IPS DF 6.9 (cell line): Measurements from ENCODE around the gene ASPSCR1.

Experiments used
- DNase-seq: peaks from one replicate; pipeline ENCODE4 v3.0.0-alpha.2; 2013; ENCODE audit warnings: low read depth, low spot score
- H3K27ac ChIP-seq: one replicate; pipeline ENCODE4 v1.5.1; 2013; ENCODE audit warnings: low read length, control low read depth
- H3K27me3 ChIP-seq: 2 replicates; pipeline ENCODE4 v1.6.1; 2013; ENCODE audit warnings: mild to moderate bottlenecking, low read length; ENCODE audit not compliant: control insufficient read depth, insufficient read depth
- H3K36me3 ChIP-seq: 2 replicates; pipeline ENCODE4 v1.6.1; 2013; ENCODE audit warnings: low read length; ENCODE audit not compliant: control insufficient read depth, insufficient read depth
- H3K4me1 ChIP-seq: 2 replicates; pipeline ENCODE4 v1.6.1; 2013; ENCODE audit warnings: low read length; ENCODE audit not compliant: control insufficient read depth, insufficient read depth
- H3K4me3 ChIP-seq: 2 replicates; pipeline ENCODE4 v1.5.1; 2013; ENCODE audit warnings: mild to moderate bottlenecking, low read length
- H3K9me3 ChIP-seq: 2 replicates; pipeline ENCODE4 v1.6.1; 2013; ENCODE audit warnings: low read length, inconsistent platforms; ENCODE audit not compliant: control insufficient read depth, insufficient read depth
- WGBS: extraction: QIAGEN DNeasy Blood & Tissue Kit; methylation state at CpG from one replicate; pipeline ENCODE4 v1.1.7; 2013; ENCODE audit warnings: mixed read lengths, missing lambda C conversion rate; ENCODE audit not compliant: insufficient read length, insufficient coverage; 5-methylcytosine and 5-hydroxymethylcytosine counted together

The ASPSCR1 gene

DNA sequence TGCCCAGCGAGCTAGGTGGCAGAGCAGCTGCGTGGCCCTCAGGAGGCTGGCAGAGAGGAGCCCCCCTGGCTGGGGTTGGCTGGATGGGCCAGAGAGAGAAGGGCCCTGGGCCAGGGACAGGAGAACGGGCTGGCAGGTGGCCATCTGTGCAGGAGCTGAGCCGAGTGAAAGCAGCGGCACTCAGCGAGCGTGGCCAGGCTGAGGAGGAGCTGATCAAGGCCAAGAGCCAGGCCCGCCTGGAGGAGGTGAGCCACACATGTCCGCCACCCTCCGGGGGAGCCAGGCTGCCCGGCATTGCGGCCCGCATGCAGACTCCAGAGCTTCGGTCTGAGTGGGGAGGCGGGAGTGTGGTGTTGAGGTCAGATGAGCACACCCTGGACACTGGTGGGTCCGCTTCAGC lies 52.0 kb downstream of the ASPSCR1 start:
- no peaks in the 10 kb centered on the region for H3K9me3 ChIP-seq
- no peaks in the 10 kb centered on the region for H3K27me3 ChIP-seq
- DNase-seq, result no peak
- H3K27ac ChIP-seq, result no peak overlapping the region
- H3K4me1 ChIP-seq, result peaks cover 4% of the 10 kb centered on the region; the same call in 1 of the 2 replicates
- H3K4me3 ChIP-seq, result no peak overlapping the region
- H3K36me3 ChIP-seq, result peaks cover 2% of the 10 kb centered on the region; the same call in 1 of the 2 replicates
- WGBS, result no CpG with 5 or more reads among the region's 16 CpGs

- Histone ChIP-seq H3K27ac (no peak overlapping the region), H3K4me1 (peaks cover 5% of the 10 kb centered on the region; the same call in 1 of the 2 replicates), H3K36me3 (peaks cover 2% of the 10 kb centered on the region; the same call in 1 of the 2 replicates), H3K27me3 (no peaks in the 10 kb centered on the region), H3K4me3 (no peak overlapping the region), H3K9me3 (no peaks in the 10 kb centered on the region)
- DNase-seq, result no peak
- WGBS, result no CpG with 5 or more reads among the region's 31 CpGs
Measured at GRCh38 chr17:82029990-82030469, 52.6 kb downstream of the ASPSCR1 start.

GRCh38 chr17:82030470-82031302 lies 53.3 kb downstream of the ASPSCR1 start:
- H3K4me3 ChIP-seq, result peak overlapping the region; percentile 53; the same call in 1 of the 2 replicates
- no peaks in the 10 kb centered on the region for H3K9me3 ChIP-seq
- no peak for DNase-seq
- H3K27me3 ChIP-seq, result no peaks in the 10 kb centered on the region
- no peak overlapping the region for H3K27ac ChIP-seq
- no CpG with 5 or more reads among the region's 94 CpGs for WGBS
- H3K4me1 ChIP-seq, result peaks cover 5% of the 10 kb centered on the region; the same call in 1 of the 2 replicates
- H3K36me3 ChIP-seq, result peaks cover 2% of the 10 kb centered on the region; the same call in 1 of the 2 replicates

DNA sequence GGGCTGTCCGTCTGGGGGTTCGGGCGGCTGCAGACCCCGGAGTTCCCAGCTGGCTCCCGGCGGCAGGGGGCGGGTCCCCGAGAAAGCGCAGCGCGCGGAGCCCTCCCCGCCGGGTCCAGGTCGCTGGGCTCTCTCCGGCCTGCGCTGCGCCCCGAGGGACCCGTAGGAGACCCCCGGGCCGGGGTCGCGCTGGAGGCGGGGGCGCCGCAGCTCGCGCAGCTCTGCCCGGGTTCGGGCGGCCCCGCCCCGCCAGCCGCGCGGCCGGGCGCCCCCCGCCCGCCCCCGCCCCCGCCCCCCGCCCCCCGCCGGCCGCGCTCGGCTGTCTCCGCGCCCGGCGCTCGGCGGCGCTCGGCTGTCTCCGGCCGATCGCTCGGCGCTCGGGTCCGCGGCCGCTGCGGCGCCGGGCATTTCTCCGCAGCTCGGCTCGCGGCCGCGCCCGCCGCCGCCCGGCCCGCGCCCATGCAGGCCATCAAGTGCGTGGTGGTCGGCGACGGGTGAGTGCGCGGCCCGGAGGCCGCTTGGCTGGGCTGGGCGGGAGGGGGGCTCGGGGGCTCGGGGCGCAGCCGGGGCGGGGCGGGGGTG lies 54.0 kb downstream of the ASPSCR1 start, which contains the start of gene RAC3:
TSS of gene RAC3 (plus strand) at position 376 of the 582 bp plus-strand sequence. CDS start at position 460, 84 bp downstream.
- WGBS, result no CpG with 5 or more reads among the region's 96 CpGs
- Histone ChIP-seq H3K9me3 (no peaks in the 10 kb centered on the region), H3K4me3 (peak within 1 kb of the TSS; percentile 65), H3K27me3 (no peaks in the 10 kb centered on the region), H3K27ac (no peak within 1 kb of the TSS), H3K4me1 (peaks cover 5% of the 10 kb centered on the region; the same call in 1 of the 2 replicates), H3K36me3 (peaks cover 2% of the 10 kb centered on the region; the same call in 1 of the 2 replicates)
- no peak for DNase-seq

DNA sequence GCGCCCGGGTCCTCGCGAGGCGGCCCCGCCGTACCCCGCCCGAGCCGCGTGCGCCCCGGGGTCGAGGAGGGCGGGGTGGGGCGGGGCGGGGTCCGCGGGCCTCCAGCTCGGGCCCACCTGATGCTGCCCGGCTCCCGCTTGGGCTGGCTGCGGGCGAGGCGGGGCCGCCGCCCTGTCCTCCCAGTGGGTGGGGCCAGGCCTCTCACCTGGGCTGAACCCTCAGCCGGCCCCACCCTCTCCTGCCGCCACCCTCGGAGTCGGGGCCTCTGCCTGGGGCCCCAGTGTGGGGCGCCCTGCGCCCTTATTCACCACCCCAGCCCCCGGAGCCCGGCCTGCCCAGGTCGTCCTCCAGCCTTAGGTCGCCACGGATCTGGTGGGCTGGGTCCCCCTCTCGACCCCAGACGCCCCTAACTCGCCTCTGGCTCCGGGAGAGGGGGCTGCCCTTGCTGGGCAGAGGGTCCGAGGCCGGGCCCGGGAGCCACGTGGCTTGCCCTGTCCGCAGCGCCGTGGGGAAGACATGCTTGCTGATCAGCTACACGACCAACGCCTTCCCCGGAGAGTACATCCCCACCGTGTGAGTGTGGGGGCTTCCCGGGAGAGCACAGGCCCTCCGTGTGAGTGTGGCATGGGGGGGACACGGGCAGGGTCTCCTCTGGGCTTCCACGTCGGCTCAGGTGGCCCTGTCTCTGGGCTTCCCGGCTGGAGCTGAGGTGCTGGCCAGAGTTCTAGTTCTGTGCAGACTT lies 54.6 kb downstream of the ASPSCR1 start:
- Histone ChIP-seq H3K4me1 (peaks cover 5% of the 10 kb centered on the region; the same call in 1 of the 2 replicates), H3K4me3 (peak overlapping the region; percentile 65), H3K27ac (no peak overlapping the region), H3K36me3 (peaks cover 2% of the 10 kb centered on the region; the same call in 1 of the 2 replicates), H3K9me3 (no peaks in the 10 kb centered on the region), H3K27me3 (no peaks in the 10 kb centered on the region)
- WGBS, result no CpG with 5 or more reads among the region's 59 CpGs
- no peak for DNase-seq

DNA sequence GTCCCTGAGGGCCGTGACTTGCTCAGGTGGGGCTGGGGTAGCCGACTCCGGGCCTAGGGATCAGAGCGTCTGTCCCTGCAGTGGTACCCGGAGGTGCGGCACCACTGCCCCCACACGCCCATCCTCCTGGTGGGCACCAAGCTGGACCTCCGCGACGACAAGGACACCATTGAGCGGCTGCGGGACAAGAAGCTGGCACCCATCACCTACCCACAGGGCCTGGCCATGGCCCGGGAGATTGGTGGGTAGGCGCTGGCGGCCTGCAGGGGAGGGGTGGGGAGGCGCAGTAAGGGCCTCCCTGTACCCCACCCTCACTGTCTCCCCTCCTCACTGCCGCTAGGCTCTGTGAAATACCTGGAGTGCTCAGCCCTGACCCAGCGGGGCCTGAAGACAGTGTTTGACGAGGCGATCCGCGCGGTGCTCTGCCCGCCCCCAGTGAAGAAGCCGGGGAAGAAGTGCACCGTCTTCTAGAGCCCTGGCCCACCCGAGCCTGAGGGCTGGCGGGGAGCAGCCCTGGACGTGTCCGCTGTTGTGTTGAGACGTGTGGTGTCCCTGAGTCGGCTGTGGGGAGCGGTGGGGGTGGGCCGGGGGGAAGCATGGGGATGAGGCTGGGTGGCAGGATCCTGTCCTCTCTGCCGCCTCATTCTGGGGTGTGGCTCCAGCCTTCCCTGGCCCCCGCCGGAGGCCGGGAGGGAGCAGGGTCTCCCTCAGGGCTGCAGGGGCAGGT lies 56.1 kb downstream of the ASPSCR1 start:
- H3K9me3 ChIP-seq, result no peaks in the 10 kb centered on the region
- H3K27me3 ChIP-seq, result no peaks in the 10 kb centered on the region
- H3K4me1 ChIP-seq, result peaks cover 5% of the 10 kb centered on the region; the same call in 1 of the 2 replicates
- H3K27ac ChIP-seq, result no peak overlapping the region
- 0 out of 2 replicates have a peak, but pooled peaks cover 2% of the 10 kb centered on the region for H3K36me3 ChIP-seq
- DNase-seq, result no peak
- no peak overlapping the region for H3K4me3 ChIP-seq
- WGBS, result no CpG with 5 or more reads among the region's 38 CpGs

GRCh38 chr17:82034371-82035011 lies 57.1 kb downstream of the ASPSCR1 start:
- Histone ChIP-seq H3K4me1 (peaks cover 5% of the 10 kb centered on the region; the same call in 1 of the 2 replicates), H3K27ac (no peak overlapping the region), H3K4me3 (no peak overlapping the region), H3K27me3 (no peaks in the 10 kb centered on the region), H3K36me3 (no peaks in the 10 kb centered on the region), H3K9me3 (no peaks in the 10 kb centered on the region)
- DNase-seq, result no peak
- WGBS, result no CpG with 5 or more reads among the region's 23 CpGs

DNA sequence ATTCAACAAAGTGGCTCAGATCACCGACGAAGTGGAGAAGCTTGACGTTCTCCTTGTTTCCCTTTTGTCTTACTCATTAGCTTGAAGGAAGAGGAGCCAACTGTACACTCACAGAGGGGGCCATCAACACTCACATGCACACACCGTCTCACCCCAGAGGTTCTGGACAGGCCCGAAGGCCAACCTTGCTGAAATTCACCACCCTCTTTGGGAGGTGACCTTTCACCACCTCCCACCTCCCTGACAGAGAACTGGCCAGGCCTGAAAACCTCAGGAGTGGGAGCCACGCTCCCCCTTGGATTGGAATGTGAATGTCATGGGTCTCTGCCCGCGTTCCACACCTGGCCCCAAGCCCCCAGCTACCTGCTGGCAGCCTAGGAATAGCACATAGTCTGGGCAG lies 58.1 kb downstream of the ASPSCR1 start:
- H3K27ac ChIP-seq, result no peak overlapping the region
- no CpG with 5 or more reads among the region's 8 CpGs for WGBS
- peaks cover 5% of the 10 kb centered on the region; the same call in 1 of the 2 replicates for H3K4me1 ChIP-seq

GRCh38 chr17:82035956-82036633 lies 58.7 kb downstream of the ASPSCR1 start:
- H3K4me1 ChIP-seq, result peaks cover 5% of the 10 kb centered on the region; the same call in 1 of the 2 replicates
- H3K27me3 ChIP-seq, result no peaks in the 10 kb centered on the region
- no peak for DNase-seq
- no peak overlapping the region for H3K4me3 ChIP-seq
- no peak overlapping the region for H3K27ac ChIP-seq
- no peaks in the 10 kb centered on the region for H3K9me3 ChIP-seq
- H3K36me3 ChIP-seq, result no peaks in the 10 kb centered on the region
- no CpG with 5 or more reads among the region's 20 CpGs for WGBS

More for the DNA sequence above, 58.1 kb downstream of the ASPSCR1 start:
- H3K36me3 ChIP-seq, result no peaks in the 10 kb centered on the region
- no peak overlapping the region for H3K4me3 ChIP-seq
- H3K9me3 ChIP-seq, result no peaks in the 10 kb centered on the region
- no peaks in the 10 kb centered on the region for H3K27me3 ChIP-seq
- DNase-seq, result no peak
